A673 (cell line): ENCODE data around the gene TRRAP. TPM values are rescaled to one million over a fixed set of nuclear protein-coding genes. Genes with fewer than 3 reads are reported as not detected.

ENCODE experiments used
- BruUV-seq: library from RNA; stranded (reverse); fragments of 400-500 nt; replicated peaks from 2 replicates; lab custom pipeline; 2021; lab: Mats Ljungman, UMichigan
- CTCF ChIA-PET: fragments of 300-600 bp; sonication (Branson Sonifier 250); formaldehyde crosslinking; loops from one replicate; lab custom pipeline; 2022; ENCODE audit warnings: antibody characterized with exemption; lab: Charles Lee
- POLR2A ChIA-PET: fragments of 300-600 bp; sonication (Branson Sonifier 250); formaldehyde crosslinking; loops from one replicate; lab custom pipeline; 2022; ENCODE audit warnings: antibody characterized with exemption; ENCODE audit not compliant: low non-redundant PET; lab: Charles Lee
- DNase-seq: peaks from one replicate; pipeline ENCODE4 v3.0.0-alpha.2; 2015; ENCODE audit warnings: low spot score
- H3K27ac ChIP-seq: fragments of 200-600 bp; sonication (generic); 2 replicates; pipeline ENCODE4 v1.5.1; 2016; ENCODE audit warnings: mixed run types, low read depth, mild to moderate bottlenecking, mixed read lengths, antibody characterized with exemption, low read length; ENCODE audit not compliant: poor library complexity, severe bottlenecking
- H3K27me3 ChIP-seq: fragments of 200-600 bp; sonication (generic); replicated peaks from 2 replicates; pipeline ENCODE4 v1.6.1; 2017; ENCODE audit warnings: mixed run types, low read depth, mild to moderate bottlenecking, mixed read lengths, antibody characterized with exemption, low read length; ENCODE audit not compliant: insufficient read depth, poor library complexity
- H3K36me3 ChIP-seq: fragments of 200-600 bp; sonication (generic); 2 replicates; pipeline ENCODE4 v1.6.1; 2016; ENCODE audit warnings: mixed run types, mild to moderate bottlenecking, mixed read lengths, antibody characterized with exemption, low read length; ENCODE audit not compliant: insufficient read depth, poor library complexity, severe bottlenecking
- H3K4me1 ChIP-seq: fragments of 200-600 bp; sonication (generic); 2 replicates; pipeline ENCODE4 v1.6.1; 2017; ENCODE audit warnings: mixed run types, mild to moderate bottlenecking, mixed read lengths, antibody characterized with exemption, low read length; ENCODE audit not compliant: insufficient read depth, poor library complexity, severe bottlenecking
- H3K4me3 ChIP-seq: fragments of 200-600 bp; sonication (generic); 2 replicates; pipeline ENCODE4 v1.5.1; 2016; ENCODE audit warnings: low read depth, mixed run types, mild to moderate bottlenecking, mixed read lengths, low read length; ENCODE audit not compliant: poor library complexity, severe bottlenecking
- H3K9me3 ChIP-seq: fragments of 200-600 bp; sonication (generic); 2 replicates; pipeline ENCODE4 v1.6.1; 2016; ENCODE audit warnings: mixed run types, low read depth, mild to moderate bottlenecking, mixed read lengths, antibody characterized with exemption, low read length; ENCODE audit not compliant: poor library complexity, severe bottlenecking
- CTCF ChIP-seq: fragments of 300-800, 200-600 bp; sonication (generic); conservative IDR thresholded peaks from 2 replicates; pipeline ENCODE4 v1.5.1; 2017; ENCODE audit warnings: low read depth, mild to moderate bottlenecking, antibody characterized with exemption, low read length, moderate library complexity, mixed read lengths
- EZH2 ChIP-seq: fragments of 200-600 bp; sonication (generic); IDR thresholded peaks from 2 replicates; pipeline ENCODE4 v1.6.1; 2017; ENCODE audit warnings: borderline replicate concordance, low read depth, mild to moderate bottlenecking, mixed read lengths, antibody characterized with exemption, low read length; ENCODE audit not compliant: poor library complexity, severe bottlenecking
- intact Hi-C: fragments of 100-400 bp; cut with micrococcal nuclease; formaldehyde crosslinking; loops from one replicate; pipeline ENCODE4 v1.10.0; 2022; ENCODE audit not compliant: unreplicated experiment
- total RNA-seq: library from RNA; stranded (reverse); gene quantifications from 2 replicates; pipeline ENCODE4 v1.2.3, GENCODE V29; 2021

Gene TRRAP
- total RNA-seq, 1 experiment from 2014 or later: 50.2 TPM

- Histone ChIP-seq H3K4me1 (no peaks in the 10 kb centered on the region), H3K27me3 (no peaks in the 10 kb centered on the region), H3K9me3 (no peaks in the 10 kb centered on the region), H3K36me3 (peaks cover 87% of the 10 kb centered on the region), H3K27ac (no peak overlapping the region), H3K4me3 (no peak overlapping the region)
- no peak for DNase-seq
- TF ChIP-seq CTCF (no peak), EZH2 (no peak)
- no TSS peak for BruUV-seq
- intact Hi-C loops: loop anchor here (10.0 kb wide), 1 partner anchor 60 kb away; no protein-coding TSS in a partner anchor
- POLR2A ChIA-PET: no interaction called here
- CTCF ChIA-PET: no interaction called here
Observed at GRCh38 chr7:98964596-98964995, 86.3 kb downstream of the TRRAP start.

- CTCF ChIA-PET: no interaction called here
Observed at GRCh38 chr7:98968621-98969020, 90.3 kb downstream of the TRRAP start.

GRCh38 chr7:98969386-98969785 lies 91.1 kb downstream of the TRRAP start:
- ChIA-PET CTCF (no interaction called here), POLR2A (no interaction called here)
- Histone ChIP-seq H3K9me3 (no peaks in the 10 kb centered on the region), H3K27ac (no peak overlapping the region), H3K36me3 (peaks cover 90% of the 10 kb centered on the region), H3K4me1 (no peaks in the 10 kb centered on the region), H3K4me3 (no peak overlapping the region), H3K27me3 (no peaks in the 10 kb centered on the region)
- no peak for TF ChIP-seq CTCF
- no peak for TF ChIP-seq EZH2
- intact Hi-C loops: loop anchor here (10.0 kb wide), 1 partner anchor 55 kb away; no protein-coding TSS in a partner anchor
- BruUV-seq: no TSS peak
- no peak for DNase-seq

More at GRCh38 chr7:98968621-98969020, 90.3 kb downstream of the TRRAP start:
- Histone ChIP-seq H3K9me3 (no peaks in the 10 kb centered on the region), H3K4me3 (no peak overlapping the region), H3K27me3 (no peaks in the 10 kb centered on the region), H3K27ac (no peak overlapping the region), H3K4me1 (no peaks in the 10 kb centered on the region), H3K36me3 (peaks cover 89% of the 10 kb centered on the region)
- no peak for DNase-seq
- BruUV-seq: no TSS peak
- TF ChIP-seq CTCF: no peak
- TF ChIP-seq EZH2: no peak
- POLR2A ChIA-PET: no interaction called here
- intact Hi-C loops: loop anchor here (10.0 kb wide), 1 partner anchor 56 kb away; no protein-coding TSS in a partner anchor
